ENCODE measurements around the gene DKK3. TPM values are rescaled to one million over a fixed set of nuclear protein-coding genes. Genes with fewer than 3 reads are reported as not detected.
A peak's percentile ranks its signal among the peaks of the same experiment; 100 is the strongest.

Gene DKK3
- total and polyA plus RNA-seq, 3 experiments from 2014 or later = 2.4 to 20.4 (median 2.7) TPM

DNA sequence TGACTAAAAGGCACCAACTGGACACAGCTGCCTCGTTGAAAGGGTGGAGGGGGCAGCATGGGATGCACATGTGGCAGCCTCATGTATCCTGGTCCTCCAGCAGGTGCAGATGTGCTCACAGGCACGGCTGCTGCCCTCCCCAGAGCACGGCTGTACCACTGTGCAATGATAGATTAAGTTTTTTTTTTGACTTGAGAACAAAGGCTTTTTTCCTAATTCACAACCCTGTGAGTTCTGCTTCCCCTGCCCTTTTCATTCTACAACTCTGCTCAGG lies 11.4 kb downstream of the DKK3 start:
- ChIA-PET POLR2A (no interaction called here), CTCF (no interaction called here)
- no peak overlapping the region for H3K4me3 ChIP-seq (ENCODE audit: low read length)
- no peaks in the 10 kb centered on the region for H3K9me3 ChIP-seq (ENCODE audit: low read length)
- Mint-ChIP-seq H3K4me1 (peaks cover 29 to 65% (median 33%) of the 10 kb centered on the region in 3 donors), H3K9me3 (no peaks in the 10 kb centered on the region), H3K36me3 (peaks cover 0 to 5% (median 0%) of the 10 kb centered on the region in 3 donors), H3K27ac (peak overlapping the region; percentile 8 to 97 (median 93)), H3K4me3 (peak overlapping the region in 3 of 7 donors; percentile 9 to 42 (median 21)), H3K27me3 (peaks cover 2 to 25% of the 10 kb centered on the region in 2 donors)
- H3K27ac ChIP-seq (ENCODE audit: low read depth, low read length) = no peak overlapping the region
- no peaks in the 10 kb centered on the region for H3K36me3 ChIP-seq (ENCODE audit: insufficient read depth, low read length)
- H3K4me1 ChIP-seq (ENCODE audit: insufficient read depth, low read length) = peaks cover 15% of the 10 kb centered on the region
- no peaks in the 10 kb centered on the region for H3K27me3 ChIP-seq (ENCODE audit: insufficient read depth, low read length, poor library complexity, severe bottlenecking)
- DNase-seq = no peak

DNA sequence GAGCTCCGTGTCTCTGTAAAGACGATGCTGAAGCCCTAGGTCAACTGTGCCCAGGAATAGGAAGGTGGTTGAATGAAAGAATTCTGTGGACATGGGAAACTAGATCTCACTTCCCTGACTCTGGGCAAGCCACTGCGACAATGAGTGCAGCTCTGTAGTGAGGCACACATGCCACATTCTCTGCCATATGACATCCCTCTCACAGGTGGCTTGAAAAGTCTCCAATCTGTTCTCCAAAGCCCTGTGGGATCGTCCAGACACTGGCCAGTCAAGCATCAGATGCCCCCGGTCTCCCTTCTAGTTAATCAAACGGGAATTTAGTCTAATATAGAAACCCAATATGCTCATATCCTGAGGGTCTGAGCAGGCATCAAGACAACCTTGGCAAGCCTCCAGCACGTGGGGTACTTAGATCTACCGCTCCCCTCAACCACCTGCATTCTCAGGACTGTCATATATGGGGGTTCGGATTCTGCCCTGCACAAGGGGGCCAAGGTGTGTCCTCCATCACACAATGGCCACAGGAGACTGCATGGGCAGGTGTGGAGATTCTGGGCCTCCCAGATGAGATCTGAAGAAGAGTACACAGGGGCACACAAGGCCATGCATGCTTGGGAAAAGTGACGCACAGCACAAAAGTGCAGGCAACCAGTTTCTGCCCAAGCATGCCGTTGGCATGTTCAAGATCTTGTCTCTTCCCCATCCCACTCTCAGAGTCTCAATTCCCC lies 11.9 kb downstream of the DKK3 start:
- no peaks in the 10 kb centered on the region for H3K36me3 ChIP-seq (ENCODE audit: insufficient read depth, low read length)
- H3K27me3 ChIP-seq (ENCODE audit: insufficient read depth, low read length, poor library complexity, severe bottlenecking) = no peaks in the 10 kb centered on the region
- no peaks in the 10 kb centered on the region for H3K9me3 Mint-ChIP-seq
- H3K4me1 Mint-ChIP-seq = peaks cover 29 to 69% (median 34%) of the 10 kb centered on the region in 3 donors
- H3K4me3 Mint-ChIP-seq = peak overlapping the region in 2 of 7 donors; percentile 5 to 51
- H3K9me3 ChIP-seq (ENCODE audit: low read length) = no peaks in the 10 kb centered on the region
- H3K27ac Mint-ChIP-seq = peak overlapping the region; percentile 52 to 97 (median 94)
- peaks cover 0 to 4% (median 0%) of the 10 kb centered on the region in 3 donors for H3K36me3 Mint-ChIP-seq
- CTCF ChIA-PET = interaction anchor here (1.1 to 1.8 kb wide), 4 partner anchors 8 to 51 kb away, joined by 3 to 5 read pairs (median 4); no protein-coding TSS in a partner anchor
- H3K4me3 ChIP-seq (ENCODE audit: low read length) = no peak overlapping the region
- H3K27ac ChIP-seq (ENCODE audit: low read depth, low read length) = no peak overlapping the region
- no peak for DNase-seq
- H3K27me3 Mint-ChIP-seq = peaks cover 5 to 26% of the 10 kb centered on the region in 2 donors
- peaks cover 15% of the 10 kb centered on the region for H3K4me1 ChIP-seq (ENCODE audit: insufficient read depth, low read length)
- POLR2A ChIA-PET = interaction anchor here (0.8 to 2.6 kb wide), 3 partner anchors 9 to 13 kb away, joined by 3 to 13 read pairs (median 4); partner anchors contain the start of gene DKK3

DNA sequence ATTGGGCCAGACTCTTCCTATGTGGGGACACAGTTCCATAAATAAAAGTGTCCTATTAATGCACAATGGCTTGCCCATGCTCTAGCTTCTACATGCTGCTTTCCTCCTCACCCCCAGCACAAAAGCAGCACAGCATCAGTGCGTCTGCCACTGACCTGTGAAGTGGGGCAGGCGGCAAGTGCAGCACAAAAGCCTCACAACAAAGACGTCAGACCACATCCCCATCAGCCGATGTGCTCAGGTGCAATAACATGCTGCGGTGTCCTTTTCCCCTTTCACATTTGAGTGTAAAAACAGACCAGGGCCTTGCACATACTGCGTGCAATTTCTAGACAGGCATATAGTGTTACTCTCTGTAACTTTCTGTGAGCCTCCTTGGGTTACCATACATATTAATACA lies 12.8 kb downstream of the DKK3 start:
- peaks cover 29 to 77% (median 35%) of the 10 kb centered on the region in 3 donors for H3K4me1 Mint-ChIP-seq
- H3K27me3 Mint-ChIP-seq = peaks cover 3 to 28% of the 10 kb centered on the region in 2 donors
- Histone ChIP-seq H3K36me3 (ENCODE audit: insufficient read depth, low read length) (no peaks in the 10 kb centered on the region), H3K4me3 (ENCODE audit: low read length) (no peak overlapping the region), H3K9me3 (ENCODE audit: low read length) (no peaks in the 10 kb centered on the region), H3K4me1 (ENCODE audit: insufficient read depth, low read length) (peaks cover 15% of the 10 kb centered on the region), H3K27me3 (ENCODE audit: insufficient read depth, low read length, poor library complexity, severe bottlenecking) (no peaks in the 10 kb centered on the region), H3K27ac (ENCODE audit: low read depth, low read length) (no peak overlapping the region)
- H3K36me3 Mint-ChIP-seq = peaks cover 0 to 3% (median 0%) of the 10 kb centered on the region in 3 donors
- ChIA-PET CTCF (interaction anchor here (0.9 to 1.8 kb wide), 6 partner anchors 9 to 52 kb away, joined by 3 to 5 read pairs (median 4); no protein-coding TSS in a partner anchor), POLR2A (interaction anchor here (0.8 to 2.6 kb wide), 4 partner anchors 8 to 14 kb away, joined by 3 to 13 read pairs (median 4); partner anchors contain the start of gene DKK3)
- H3K27ac Mint-ChIP-seq = peak overlapping the region; percentile 91 to 99 (median 94)
- H3K4me3 Mint-ChIP-seq = peak overlapping the region in 4 of 7 donors; percentile 7 to 78 (median 57)
- H3K9me3 Mint-ChIP-seq = no peaks in the 10 kb centered on the region
- peak; percentile 32 to 74 (median 37) for DNase-seq

DNA sequence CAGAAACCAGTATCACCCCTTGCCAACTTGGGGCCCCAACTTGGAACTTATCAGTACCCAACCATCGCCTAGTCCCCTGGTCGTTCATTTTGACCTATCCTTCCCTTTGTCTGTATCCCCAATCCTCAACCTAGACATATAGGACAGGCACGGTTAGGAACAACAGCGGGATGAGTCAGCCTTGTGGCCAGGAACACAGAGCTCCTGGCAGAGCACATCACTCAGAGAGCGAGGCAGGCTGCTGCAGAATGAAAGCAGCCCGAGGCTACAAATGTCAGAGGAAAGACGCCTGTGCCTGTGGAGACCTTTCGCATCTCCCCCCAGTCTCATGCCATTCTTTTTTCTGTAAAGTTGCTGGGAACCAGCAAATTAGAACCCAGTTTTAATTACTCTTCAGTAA lies 14.6 kb downstream of the DKK3 start:
- Mint-ChIP-seq H3K36me3 (peaks cover 0 to 4% (median 0%) of the 10 kb centered on the region in 3 donors), H3K27me3 (peaks cover 3 to 28% of the 10 kb centered on the region in 2 donors), H3K27ac (peak overlapping the region in 7 of 8 donors; percentile 61 to 97 (median 71)), H3K4me1 (peaks cover 25 to 73% (median 32%) of the 10 kb centered on the region in 3 donors), H3K4me3 (no peak overlapping the region), H3K9me3 (no peaks in the 10 kb centered on the region)
- POLR2A ChIA-PET = no interaction called here
- no peaks in the 10 kb centered on the region for H3K27me3 ChIP-seq (ENCODE audit: insufficient read depth, low read length, poor library complexity, severe bottlenecking)
- H3K27ac ChIP-seq (ENCODE audit: low read depth, low read length) = no peak overlapping the region
- H3K4me1 ChIP-seq (ENCODE audit: insufficient read depth, low read length) = peaks cover 15% of the 10 kb centered on the region
- CTCF ChIA-PET = no interaction called here
- no peaks in the 10 kb centered on the region for H3K9me3 ChIP-seq (ENCODE audit: low read length)
- no peak for DNase-seq
- H3K4me3 ChIP-seq (ENCODE audit: low read length) = no peak overlapping the region
- no peaks in the 10 kb centered on the region for H3K36me3 ChIP-seq (ENCODE audit: insufficient read depth, low read length)

DNA sequence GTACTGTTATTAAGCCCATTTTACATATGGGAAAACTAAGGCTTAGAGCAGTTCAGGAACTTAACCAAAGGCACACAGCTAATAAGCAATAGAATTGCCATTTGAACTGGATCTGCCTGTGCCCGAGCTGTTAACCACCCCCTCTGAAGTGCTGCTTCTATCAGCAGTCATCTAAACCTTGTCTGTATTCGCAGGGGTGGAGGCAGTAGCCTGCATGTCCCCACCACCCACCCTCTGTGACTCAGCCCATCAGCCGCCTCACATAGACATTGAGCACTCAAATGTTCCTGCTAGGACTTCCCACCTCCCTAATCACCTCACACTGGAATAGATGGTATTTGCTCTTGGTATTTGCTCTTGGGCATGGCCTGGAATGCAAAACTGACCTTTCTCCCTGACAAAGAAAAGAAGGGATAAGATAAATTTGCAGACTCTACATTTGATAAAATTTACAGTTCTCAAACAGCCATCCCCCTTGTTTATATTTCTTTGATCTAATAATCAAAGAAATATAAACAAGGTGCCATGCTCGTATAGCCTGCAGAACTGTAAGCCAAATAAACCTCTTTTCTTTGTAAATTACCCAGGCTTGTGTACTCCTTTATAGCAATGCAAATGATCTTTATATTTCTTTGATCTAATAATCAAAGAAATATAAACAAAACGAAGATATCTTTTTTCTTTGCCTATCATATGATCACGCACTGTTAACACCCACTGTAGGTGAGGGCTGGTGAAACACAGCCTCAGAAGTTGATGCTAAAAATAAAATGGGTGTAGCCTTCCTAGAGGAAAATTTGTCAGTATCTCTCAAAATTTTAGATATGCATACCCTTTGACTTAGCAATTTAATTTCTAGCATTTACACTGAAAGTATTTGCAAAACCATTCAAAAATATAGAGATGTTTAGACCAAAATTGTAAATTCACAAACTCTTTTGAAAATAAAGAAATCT lies 15.9 kb downstream of the DKK3 start:
- Mint-ChIP-seq H3K4me3 (peak overlapping the region in 2 of 7 donors; percentile 4 to 51), H3K27me3 (peaks cover 3 to 27% of the 10 kb centered on the region in 2 donors), H3K4me1 (peaks cover 18 to 69% (median 27%) of the 10 kb centered on the region in 3 donors), H3K9me3 (no peaks in the 10 kb centered on the region), H3K27ac (peak overlapping the region in 4 of 8 donors; percentile 17 to 94 (median 50)), H3K36me3 (peaks cover 0 to 3% (median 2%) of the 10 kb centered on the region in 3 donors)
- ChIA-PET POLR2A (no interaction called here), CTCF (no interaction called here)
- no peaks in the 10 kb centered on the region for H3K36me3 ChIP-seq (ENCODE audit: insufficient read depth, low read length)
- H3K4me1 ChIP-seq (ENCODE audit: insufficient read depth, low read length) = peaks cover 14% of the 10 kb centered on the region
- H3K9me3 ChIP-seq (ENCODE audit: low read length) = no peaks in the 10 kb centered on the region
- H3K27me3 ChIP-seq (ENCODE audit: insufficient read depth, low read length, poor library complexity, severe bottlenecking) = no peaks in the 10 kb centered on the region
- no peak overlapping the region for H3K4me3 ChIP-seq (ENCODE audit: low read length)
- H3K27ac ChIP-seq (ENCODE audit: low read depth, low read length) = no peak overlapping the region
- DNase-seq = no peak

DNA sequence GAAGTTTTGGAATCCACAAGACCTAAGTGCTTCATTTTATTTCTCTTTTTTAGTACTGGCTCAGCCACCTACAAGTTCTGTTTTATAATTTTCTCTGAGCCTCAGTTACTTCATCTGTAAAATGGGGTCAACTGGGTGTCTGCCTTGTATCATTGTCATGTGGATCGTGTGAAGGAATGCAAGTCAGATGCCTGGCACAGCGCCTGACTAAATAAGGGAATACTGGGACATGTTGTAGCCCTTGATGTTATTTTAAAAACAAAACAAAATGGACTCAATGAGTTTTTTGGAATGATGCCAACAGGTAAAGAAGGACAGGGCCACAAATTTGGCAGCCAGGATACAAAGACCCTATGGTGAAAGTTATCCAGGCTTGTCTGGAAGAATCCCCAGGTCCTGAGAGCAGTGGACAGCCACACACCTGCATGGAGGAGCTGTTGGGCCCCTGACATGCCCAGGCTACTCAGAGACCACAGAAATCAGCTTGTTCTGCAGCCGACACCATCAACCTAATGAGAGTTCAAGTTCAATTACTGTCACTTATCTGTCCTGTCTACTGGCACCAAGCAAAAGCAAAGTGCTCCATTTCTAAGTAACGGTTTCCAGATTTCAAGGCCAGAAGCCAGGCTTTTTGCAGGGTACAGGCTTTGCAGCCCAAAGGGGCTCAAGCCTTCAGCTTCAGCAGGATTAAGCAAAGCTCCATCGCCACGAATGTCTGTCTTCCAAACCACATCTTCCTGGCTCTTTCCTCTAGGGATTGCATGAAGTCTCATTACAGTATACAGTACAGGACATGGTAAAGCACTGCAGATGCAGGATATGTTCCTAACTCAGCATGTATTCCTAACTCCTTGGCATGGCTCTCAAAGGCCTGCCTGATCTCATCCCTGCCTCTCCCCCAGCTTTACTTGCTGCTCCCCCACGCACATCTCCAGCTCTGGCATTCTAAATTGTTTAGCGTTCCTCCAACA lies 18.4 kb downstream of the DKK3 start:
- no peaks in the 10 kb centered on the region for H3K9me3 ChIP-seq (ENCODE audit: low read length)

DNA sequence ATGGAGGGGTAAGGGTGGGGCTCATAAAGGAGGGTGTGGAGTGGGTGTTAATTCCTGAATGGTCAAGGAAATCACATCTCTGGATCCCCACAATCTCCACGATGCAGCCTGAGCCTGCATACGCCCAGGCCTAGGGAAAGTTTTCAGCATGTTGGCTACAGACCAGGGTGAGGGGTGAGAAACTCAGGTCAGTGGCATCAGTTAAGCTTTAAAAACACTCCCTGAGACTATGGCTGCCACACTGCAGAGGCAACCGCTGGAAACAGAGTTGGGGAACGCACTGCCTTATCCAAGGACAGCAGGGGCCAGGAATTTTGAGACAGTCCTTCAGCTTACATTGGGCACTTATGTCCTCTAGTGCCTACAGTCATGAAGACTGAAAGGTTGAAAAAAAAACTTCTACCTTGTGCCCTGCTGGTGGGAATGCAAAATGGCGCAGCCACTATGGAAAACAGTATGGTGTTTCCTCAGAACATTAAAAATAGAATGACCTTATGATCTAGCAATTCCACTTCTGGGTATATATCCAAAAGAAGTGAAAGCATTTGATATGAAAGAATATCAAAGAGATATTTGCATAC lies 19.7 kb downstream of the DKK3 start:
- Histone ChIP-seq H3K27ac (ENCODE audit: low read depth, low read length) (no peak overlapping the region), H3K9me3 (ENCODE audit: low read length) (no peaks in the 10 kb centered on the region), H3K4me3 (ENCODE audit: low read length) (no peak overlapping the region), H3K4me1 (ENCODE audit: insufficient read depth, low read length) (peaks cover 3% of the 10 kb centered on the region), H3K36me3 (ENCODE audit: insufficient read depth, low read length) (no peaks in the 10 kb centered on the region), H3K27me3 (ENCODE audit: insufficient read depth, low read length, poor library complexity, severe bottlenecking) (no peaks in the 10 kb centered on the region)
- H3K27me3 Mint-ChIP-seq = peaks cover 3 to 20% of the 10 kb centered on the region in 2 donors
- no peak for DNase-seq
- H3K4me3 Mint-ChIP-seq = no peak overlapping the region
- ChIA-PET POLR2A (no interaction called here), CTCF (no interaction called here)
- peaks cover 8 to 41% (median 11%) of the 10 kb centered on the region in 3 donors for H3K4me1 Mint-ChIP-seq
- H3K36me3 Mint-ChIP-seq = peaks cover 0 to 6% (median 2%) of the 10 kb centered on the region in 3 donors
- no peaks in the 10 kb centered on the region for H3K9me3 Mint-ChIP-seq
- H3K27ac Mint-ChIP-seq = peak overlapping the region in 1 of 8 donors; percentile 7

More for the DNA sequence above, 18.4 kb downstream of the DKK3 start:
- peak overlapping the region in 5 of 8 donors; percentile 3 to 58 (median 16) for H3K27ac Mint-ChIP-seq
- Histone ChIP-seq H3K27ac (ENCODE audit: low read depth, low read length) (no peak overlapping the region), H3K27me3 (ENCODE audit: insufficient read depth, low read length, poor library complexity, severe bottlenecking) (no peaks in the 10 kb centered on the region), H3K4me1 (ENCODE audit: insufficient read depth, low read length) (peaks cover 7% of the 10 kb centered on the region), H3K36me3 (ENCODE audit: insufficient read depth, low read length) (no peaks in the 10 kb centered on the region), H3K4me3 (ENCODE audit: low read length) (no peak overlapping the region)
- peaks cover 8 to 53% (median 11%) of the 10 kb centered on the region in 3 donors for H3K4me1 Mint-ChIP-seq
- DNase-seq = no peak
- POLR2A ChIA-PET = no interaction called here
- CTCF ChIA-PET = no interaction called here
- H3K4me3 Mint-ChIP-seq = no peak overlapping the region
- peaks cover 0 to 6% (median 2%) of the 10 kb centered on the region in 3 donors for H3K36me3 Mint-ChIP-seq
- H3K27me3 Mint-ChIP-seq = peaks cover 3 to 21% of the 10 kb centered on the region in 2 donors
- no peaks in the 10 kb centered on the region for H3K9me3 Mint-ChIP-seq

Measured in CD8-positive, alpha-beta memory T cell (primary cell).